ENCODE results near the gene KRTAP8-1. TPM values are rescaled to one million over a fixed set of nuclear protein-coding genes. Genes with fewer than 3 reads are reported as not detected.

Gene KRTAP8-1
- total and polyA plus RNA-seq, 4 experiments from 2014 or later, result not detected

GRCh38 chr21:30818837-30819610 is 6.0 kb upstream of the KRTAP8-1 start:
- no peak for DNase-seq
- no peak overlapping the region for H3K27ac ChIP-seq (ENCODE audit: low read depth, low read length)
- peaks cover 0 to 9% (median 5%) of the 10 kb centered on the region in 4 donors for H3K4me1 Mint-ChIP-seq
- peaks cover 0 to 2% (median 0%) of the 10 kb centered on the region in 8 donors for H3K9me3 Mint-ChIP-seq
- H3K4me3 ChIP-seq (ENCODE audit: low read length in 2 of 2), result no peak overlapping the region
- intact Hi-C loops (cut with micrococcal nuclease), result no loop called here
- H3K27ac Mint-ChIP-seq, result no peak overlapping the region
- peaks cover 2 to 3% of the 10 kb centered on the region in 2 donors for H3K27me3 Mint-ChIP-seq
- POLR2A ChIA-PET (ENCODE audit: partially characterized antibody), result no interaction called here
- H3K4me3 Mint-ChIP-seq, result no peak overlapping the region
- no peaks in the 10 kb centered on the region for H3K27me3 ChIP-seq (ENCODE audit: insufficient read depth, low read length)
- H3K9me3 ChIP-seq (ENCODE audit: control insufficient read depth in 1 of 2, low read length in 2 of 2), result no peaks in the 10 kb centered on the region
- no peaks in the 10 kb centered on the region for H3K36me3 ChIP-seq (ENCODE audit: insufficient read depth, low read length)
- H3K36me3 Mint-ChIP-seq, result no peaks in the 10 kb centered on the region
- CTCF ChIA-PET (ENCODE audit: partially characterized antibody), result no interaction called here
- peaks cover 6% of the 10 kb centered on the region for H3K4me1 ChIP-seq (ENCODE audit: insufficient read depth, low read length)

GRCh38 chr21:30800605-30801004 is 12.5 kb downstream of the KRTAP8-1 start:
- no peaks in the 10 kb centered on the region for H3K36me3 ChIP-seq (ENCODE audit: insufficient read depth, low read length)

GRCh38 chr21:30793581-30794314 is 19.3 kb downstream of the KRTAP8-1 start:
- no peaks in the 10 kb centered on the region for H3K36me3 Mint-ChIP-seq

More at GRCh38 chr21:30800605-30801004, 12.5 kb downstream of the KRTAP8-1 start:
- no peaks in the 10 kb centered on the region for H3K36me3 Mint-ChIP-seq
- Histone ChIP-seq H3K9me3 (ENCODE audit: control insufficient read depth in 1 of 2, low read length in 2 of 2) (no peaks in the 10 kb centered on the region), H3K27ac (ENCODE audit: low read depth, low read length) (no peak overlapping the region), H3K4me3 (ENCODE audit: low read length in 2 of 2) (no peak overlapping the region), H3K4me1 (ENCODE audit: insufficient read depth, low read length) (no peaks in the 10 kb centered on the region), H3K27me3 (ENCODE audit: insufficient read depth, low read length) (no peaks in the 10 kb centered on the region)
- no peak for DNase-seq
- H3K27ac Mint-ChIP-seq, result no peak overlapping the region
- H3K9me3 Mint-ChIP-seq, result peaks cover 0 to 3% (median 0%) of the 10 kb centered on the region in 8 donors
- H3K4me3 Mint-ChIP-seq, result no peak overlapping the region
- peaks cover 0 to 1% of the 10 kb centered on the region in 2 donors for H3K27me3 Mint-ChIP-seq
- intact Hi-C loops (cut with micrococcal nuclease), result no loop called here
- ChIA-PET CTCF (ENCODE audit: partially characterized antibody) (no interaction called here), POLR2A (ENCODE audit: partially characterized antibody) (no interaction called here)
- no peaks in the 10 kb centered on the region for H3K4me1 Mint-ChIP-seq

GRCh38 chr21:30779249-30779648 is 33.8 kb downstream of the KRTAP8-1 start:
- ChIA-PET POLR2A (ENCODE audit: partially characterized antibody) (no interaction called here), CTCF (ENCODE audit: partially characterized antibody) (no interaction called here)
- intact Hi-C loops (cut with micrococcal nuclease), result no loop called here
- no peak overlapping the region for H3K27ac ChIP-seq (ENCODE audit: low read depth, low read length)
- no peaks in the 10 kb centered on the region for H3K27me3 ChIP-seq (ENCODE audit: insufficient read depth, low read length)
- Mint-ChIP-seq H3K36me3 (no peaks in the 10 kb centered on the region), H3K27me3 (peaks cover 3 to 4% of the 10 kb centered on the region in 2 donors), H3K4me3 (no peak overlapping the region), H3K27ac (no peak overlapping the region), H3K9me3 (peaks cover 0 to 4% (median 0%) of the 10 kb centered on the region in 8 donors), H3K4me1 (no peaks in the 10 kb centered on the region)
- H3K4me1 ChIP-seq (ENCODE audit: insufficient read depth, low read length), result no peaks in the 10 kb centered on the region
- H3K36me3 ChIP-seq (ENCODE audit: insufficient read depth, low read length), result no peaks in the 10 kb centered on the region
- H3K9me3 ChIP-seq (ENCODE audit: control insufficient read depth in 1 of 2, low read length in 2 of 2), result no peaks in the 10 kb centered on the region
- H3K4me3 ChIP-seq (ENCODE audit: low read length in 2 of 2), result no peak overlapping the region
- no peak for DNase-seq

More at GRCh38 chr21:30793581-30794314, 19.3 kb downstream of the KRTAP8-1 start:
- POLR2A ChIA-PET (ENCODE audit: partially characterized antibody), result no interaction called here
- Histone ChIP-seq H3K27ac (ENCODE audit: low read depth, low read length) (no peak overlapping the region), H3K4me1 (ENCODE audit: insufficient read depth, low read length) (no peaks in the 10 kb centered on the region), H3K27me3 (ENCODE audit: insufficient read depth, low read length) (no peaks in the 10 kb centered on the region), H3K9me3 (ENCODE audit: control insufficient read depth in 1 of 2, low read length in 2 of 2) (no peaks in the 10 kb centered on the region), H3K36me3 (ENCODE audit: insufficient read depth, low read length) (no peaks in the 10 kb centered on the region), H3K4me3 (ENCODE audit: low read length in 2 of 2) (no peak overlapping the region)
- CTCF ChIA-PET (ENCODE audit: partially characterized antibody), result no interaction called here
- no peaks in the 10 kb centered on the region for H3K4me1 Mint-ChIP-seq
- no peak for DNase-seq
- H3K27me3 Mint-ChIP-seq, result peaks cover 0 to 2% of the 10 kb centered on the region in 2 donors
- H3K9me3 Mint-ChIP-seq, result no peaks in the 10 kb centered on the region
- H3K27ac Mint-ChIP-seq, result no peak overlapping the region
- no peak overlapping the region for H3K4me3 Mint-ChIP-seq
- intact Hi-C loops (cut with micrococcal nuclease), result no loop called here

GRCh38 chr21:30769724-30770431 is 43.2 kb downstream of the KRTAP8-1 start:
- CTCF ChIA-PET (ENCODE audit: partially characterized antibody), result no interaction called here

More at GRCh38 chr21:30769724-30770431, 43.2 kb downstream of the KRTAP8-1 start:
- no peaks in the 10 kb centered on the region for H3K9me3 ChIP-seq (ENCODE audit: control insufficient read depth in 1 of 2, low read length in 2 of 2)
- no peaks in the 10 kb centered on the region for H3K9me3 Mint-ChIP-seq
- no peaks in the 10 kb centered on the region for H3K36me3 ChIP-seq (ENCODE audit: insufficient read depth, low read length)
- no peak overlapping the region for H3K4me3 ChIP-seq (ENCODE audit: low read length in 2 of 2)
- DNase-seq, result no peak
- no peaks in the 10 kb centered on the region for H3K27me3 Mint-ChIP-seq
- H3K4me1 ChIP-seq (ENCODE audit: insufficient read depth, low read length), result no peaks in the 10 kb centered on the region
- no peak overlapping the region for H3K27ac ChIP-seq (ENCODE audit: low read depth, low read length)
- POLR2A ChIA-PET (ENCODE audit: partially characterized antibody), result no interaction called here
- H3K27ac Mint-ChIP-seq, result no peak overlapping the region
- no peaks in the 10 kb centered on the region for H3K4me1 Mint-ChIP-seq
- H3K36me3 Mint-ChIP-seq, result no peaks in the 10 kb centered on the region
- H3K27me3 ChIP-seq (ENCODE audit: insufficient read depth, low read length), result no peaks in the 10 kb centered on the region
- intact Hi-C loops (cut with micrococcal nuclease), result no loop called here
- H3K4me3 Mint-ChIP-seq, result no peak overlapping the region

Other genes starting within 250 kb of the KRTAP8-1 start
- gene KRTAP22-2, start 222.9 kb downstream of the KRTAP8-1 start, total RNA-seq, result not detected
- gene KRTAP22-2, start 222.9 kb downstream of the KRTAP8-1 start, polyA plus RNA-seq, result not detected
- not detected for gene KRTAP6-3, start 220.8 kb downstream of the KRTAP8-1 start, total RNA-seq
- gene KRTAP6-3, start 220.8 kb downstream of the KRTAP8-1 start, polyA plus RNA-seq, result not detected
- not detected for gene KRTAP6-2, start 214.4 kb downstream of the KRTAP8-1 start, total RNA-seq
- not detected for gene KRTAP6-2, start 214.4 kb downstream of the KRTAP8-1 start, polyA plus RNA-seq
- not detected for gene KRTAP22-1, start 212.2 kb downstream of the KRTAP8-1 start, total RNA-seq
- gene KRTAP22-1, start 212.2 kb downstream of the KRTAP8-1 start, polyA plus RNA-seq, result not detected
- not detected for gene KRTAP6-1, start 199.3 kb downstream of the KRTAP8-1 start, total RNA-seq
- not detected for gene KRTAP6-1, start 199.3 kb downstream of the KRTAP8-1 start, polyA plus RNA-seq
- not detected for gene KRTAP20-1, start 196.8 kb downstream of the KRTAP8-1 start, total RNA-seq
- not detected for gene KRTAP20-1, start 196.8 kb downstream of the KRTAP8-1 start, polyA plus RNA-seq
- gene KRTAP20-4, start 192.6 kb downstream of the KRTAP8-1 start, total RNA-seq, result not detected
- gene KRTAP20-4, start 192.6 kb downstream of the KRTAP8-1 start, polyA plus RNA-seq, result not detected
- not detected for gene KRTAP20-2, start 178.1 kb downstream of the KRTAP8-1 start, total RNA-seq
- not detected for gene KRTAP20-2, start 178.1 kb downstream of the KRTAP8-1 start, polyA plus RNA-seq
- not detected for gene KRTAP20-3, start 170.4 kb downstream of the KRTAP8-1 start, total RNA-seq
- gene KRTAP20-3, start 170.4 kb downstream of the KRTAP8-1 start, polyA plus RNA-seq, result not detected
- gene KRTAP21-3, start 94.5 kb downstream of the KRTAP8-1 start, total RNA-seq, result not detected
- not detected for gene KRTAP21-3, start 94.5 kb downstream of the KRTAP8-1 start, polyA plus RNA-seq
- not detected for gene KRTAP21-2, start 66.0 kb downstream of the KRTAP8-1 start, total RNA-seq
- not detected for gene KRTAP21-2, start 66.0 kb downstream of the KRTAP8-1 start, polyA plus RNA-seq
- gene KRTAP21-1, start 57.8 kb downstream of the KRTAP8-1 start, total RNA-seq, result not detected
- gene KRTAP21-1, start 57.8 kb downstream of the KRTAP8-1 start, polyA plus RNA-seq, result not detected
- gene KRTAP7-1, start 16.5 kb upstream of the KRTAP8-1 start, total RNA-seq, result not detected
- gene KRTAP7-1, start 16.5 kb upstream of the KRTAP8-1 start, polyA plus RNA-seq, result not detected
- gene KRTAP11-1, start 68.3 kb upstream of the KRTAP8-1 start, total RNA-seq, result not detected
- gene KRTAP11-1, start 68.3 kb upstream of the KRTAP8-1 start, polyA plus RNA-seq, result not detected
- not detected for gene KRTAP19-8, start 225.2 kb upstream of the KRTAP8-1 start, total RNA-seq
- gene KRTAP19-8, start 225.2 kb upstream of the KRTAP8-1 start, polyA plus RNA-seq, result not detected

Measured in CD4-positive, alpha-beta memory T cell (primary cell).